GM12891 (cell line): ENCODE results near the gene BAIAP2.

Experiments
- DNase-seq: peaks from one replicate; pipeline ENCODE4 v3.0.0; 2011; ENCODE audit warnings: low spot score; ENCODE audit not compliant: insufficient read length
- FAIRE-seq: peaks from 2 replicates; lab custom pipeline; 2011; peaks lifted over from hg19 to GRCh38; lab: Jason Lieb, UNC
- PAX5 ChIP-seq: IDR thresholded peaks from 2 replicates; pipeline ENCODE4 v1.6.1; 2011; ENCODE audit warnings: low read length, moderate library complexity, mild to moderate bottlenecking; ENCODE audit not compliant: insufficient read depth, severe bottlenecking
- POLR2A ChIP-seq: IDR thresholded peaks from 2 replicates; pipeline ENCODE4 v1.6.1; 2011; ENCODE audit warnings: low read depth, low read length, control low read depth
- POLR2AphosphoS5 ChIP-seq: IDR thresholded peaks from 2 replicates; pipeline ENCODE4 v1.6.1; 2011; ENCODE audit warnings: low read depth, low read length, control low read depth
- POU2F2 ChIP-seq: IDR thresholded peaks from 2 replicates; pipeline ENCODE4 v1.6.1; 2011; ENCODE audit warnings: low read depth, mild to moderate bottlenecking, control low read depth, low read length, moderate library complexity
- SPI1 ChIP-seq: IDR thresholded peaks from 2 replicates; pipeline ENCODE4 v1.6.1; 2011; ENCODE audit warnings: low read depth, low read length, control low read depth
- TAF1 ChIP-seq: IDR thresholded peaks from 2 replicates; pipeline ENCODE4 v1.6.1; 2011; ENCODE audit warnings: low read depth, low read length, control low read depth

BAIAP2 gene

GRCh38 chr17:81085420-81085911 lies 50.5 kb downstream of the BAIAP2 start:
- TF ChIP-seq TAF1 = no peak
- TF ChIP-seq POLR2A = no peak
- TF ChIP-seq PAX5 = no peak
- no peak for TF ChIP-seq POLR2AphosphoS5
- TF ChIP-seq SPI1 = no peak
- no peak for TF ChIP-seq POU2F2
- no peak for DNase-seq
- no peak for FAIRE-seq

DNA sequence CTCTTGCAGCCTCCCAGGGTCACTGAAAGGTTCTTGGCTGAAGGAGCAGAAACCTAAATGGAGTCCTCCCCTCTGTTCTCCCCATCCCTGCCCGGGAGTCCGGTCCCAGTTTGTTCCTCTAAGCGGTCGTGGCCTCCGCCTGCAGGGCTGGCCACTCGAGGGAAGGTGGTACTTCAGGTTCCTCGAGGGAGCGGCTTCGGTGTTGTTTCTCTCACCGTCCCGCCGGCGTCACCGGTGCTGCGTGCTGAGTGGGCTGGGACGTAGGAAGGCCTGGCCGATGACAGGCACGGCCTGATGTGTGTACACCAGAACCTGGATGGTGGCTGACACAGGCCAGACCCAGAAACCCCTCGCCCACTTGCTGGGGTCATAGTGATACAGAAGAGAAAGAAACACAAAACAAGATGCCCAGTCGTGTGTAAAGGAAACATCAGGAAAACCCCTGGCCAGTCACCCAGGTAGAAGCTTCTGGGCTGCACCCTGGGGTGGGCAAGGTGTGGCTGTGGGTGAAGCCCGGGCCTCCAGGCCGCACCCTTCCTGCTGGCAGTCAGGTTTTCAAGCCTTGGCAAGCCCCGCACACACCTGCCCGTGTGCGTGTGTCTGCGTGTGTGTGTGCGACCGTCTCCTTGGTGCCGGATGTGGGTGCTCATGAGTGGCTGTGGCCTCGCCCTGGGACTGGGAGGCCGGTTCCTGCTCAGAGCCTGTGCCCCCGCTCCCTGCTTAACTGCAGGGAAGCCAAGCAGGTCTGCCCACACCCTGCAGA lies 52.0 kb downstream of the BAIAP2 start:
- DNase-seq = no peak
- no peak for FAIRE-seq
- no peak for TF ChIP-seq POLR2A
- TF ChIP-seq POLR2AphosphoS5 = no peak
- no peak for TF ChIP-seq SPI1
- no peak for TF ChIP-seq PAX5
- TF ChIP-seq POU2F2 = no peak
- no peak for TF ChIP-seq TAF1

DNA sequence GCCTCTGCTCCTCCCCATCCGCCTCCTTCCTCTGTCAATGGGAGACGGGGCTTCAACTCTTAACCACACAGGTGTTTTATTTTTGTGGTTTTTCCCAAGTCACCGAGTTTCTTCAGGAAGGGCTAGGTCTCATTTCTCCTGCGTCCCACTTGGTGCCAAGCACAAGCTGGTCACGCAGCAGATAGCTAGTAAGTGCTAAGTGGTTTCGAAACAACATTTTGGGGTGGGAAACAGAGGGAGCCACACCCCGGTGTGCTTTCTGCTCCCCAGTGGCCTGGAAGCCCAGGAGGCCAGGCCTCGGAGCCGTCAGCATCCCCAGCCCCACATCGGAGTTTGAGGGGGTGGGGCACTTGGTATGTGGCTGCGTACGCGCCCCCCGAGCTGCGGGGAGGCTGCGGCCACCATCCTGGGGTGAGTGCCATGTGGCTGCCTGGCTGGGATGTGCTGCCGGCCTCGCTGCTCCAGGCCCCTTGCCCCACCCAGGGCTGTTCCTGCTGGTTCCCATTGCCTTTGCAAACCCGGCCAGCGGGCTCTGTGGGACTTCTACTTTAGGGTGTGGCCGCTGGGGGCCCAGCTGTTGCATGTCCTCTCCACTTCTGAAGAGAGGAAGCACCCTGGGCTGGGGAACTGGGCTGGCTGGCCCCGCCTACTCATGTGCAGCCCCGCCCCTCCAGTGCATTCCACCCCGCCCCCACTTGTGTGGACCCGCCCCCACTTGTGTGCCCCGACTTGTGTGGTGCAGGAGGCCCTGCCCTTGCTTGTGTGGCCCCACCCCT lies 55.6 kb downstream of the BAIAP2 start:
- FAIRE-seq = no peak
- peak; percentile 65 for DNase-seq
- TF ChIP-seq POLR2A = no peak
- TF ChIP-seq TAF1 = no peak
- TF ChIP-seq POLR2AphosphoS5 = no peak
- TF ChIP-seq PAX5 = no peak
- TF ChIP-seq POU2F2 = no peak
- no peak for TF ChIP-seq SPI1

DNA sequence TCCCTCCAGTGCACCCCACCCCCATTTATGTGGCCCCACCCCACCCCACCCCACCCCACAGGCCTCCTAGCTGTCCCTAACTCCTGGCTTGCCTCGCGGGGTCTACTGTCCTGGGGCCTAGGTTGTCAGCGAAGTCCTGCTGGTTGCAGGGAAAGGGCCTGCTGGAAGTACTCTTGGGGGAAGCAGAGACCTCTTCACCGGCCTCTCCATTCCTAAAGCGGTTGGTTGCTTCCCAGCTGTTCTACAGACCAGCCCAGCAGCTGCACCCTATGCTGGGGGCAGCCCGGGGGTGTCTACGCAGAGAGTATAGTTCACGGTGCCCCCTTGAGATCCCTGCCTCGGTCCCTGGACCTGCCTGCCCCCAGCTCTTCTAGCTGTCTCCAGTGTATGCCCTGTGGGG lies 56.2 kb downstream of the BAIAP2 start:
- DNase-seq (no peak), FAIRE-seq (no peak)
- no peak for TF ChIP-seq PAX5
- TF ChIP-seq POU2F2 = no peak
- no peak for TF ChIP-seq POLR2A
- TF ChIP-seq TAF1 = no peak
- TF ChIP-seq SPI1 = no peak
- TF ChIP-seq POLR2AphosphoS5 = no peak

GRCh38 chr17:81091774-81092517 lies 57.0 kb downstream of the BAIAP2 start:
- no peak for FAIRE-seq
- DNase-seq = no peak
- no peak for TF ChIP-seq POU2F2
- TF ChIP-seq SPI1 = no peak
- TF ChIP-seq POLR2AphosphoS5 = no peak

- DNase-seq = no peak
- FAIRE-seq = no peak
- TF ChIP-seq TAF1 (no peak), POU2F2 (no peak)
These were observed 57.7 kb downstream of the BAIAP2 start for GRCh38 chr17:81092518-81093095.

DNA sequence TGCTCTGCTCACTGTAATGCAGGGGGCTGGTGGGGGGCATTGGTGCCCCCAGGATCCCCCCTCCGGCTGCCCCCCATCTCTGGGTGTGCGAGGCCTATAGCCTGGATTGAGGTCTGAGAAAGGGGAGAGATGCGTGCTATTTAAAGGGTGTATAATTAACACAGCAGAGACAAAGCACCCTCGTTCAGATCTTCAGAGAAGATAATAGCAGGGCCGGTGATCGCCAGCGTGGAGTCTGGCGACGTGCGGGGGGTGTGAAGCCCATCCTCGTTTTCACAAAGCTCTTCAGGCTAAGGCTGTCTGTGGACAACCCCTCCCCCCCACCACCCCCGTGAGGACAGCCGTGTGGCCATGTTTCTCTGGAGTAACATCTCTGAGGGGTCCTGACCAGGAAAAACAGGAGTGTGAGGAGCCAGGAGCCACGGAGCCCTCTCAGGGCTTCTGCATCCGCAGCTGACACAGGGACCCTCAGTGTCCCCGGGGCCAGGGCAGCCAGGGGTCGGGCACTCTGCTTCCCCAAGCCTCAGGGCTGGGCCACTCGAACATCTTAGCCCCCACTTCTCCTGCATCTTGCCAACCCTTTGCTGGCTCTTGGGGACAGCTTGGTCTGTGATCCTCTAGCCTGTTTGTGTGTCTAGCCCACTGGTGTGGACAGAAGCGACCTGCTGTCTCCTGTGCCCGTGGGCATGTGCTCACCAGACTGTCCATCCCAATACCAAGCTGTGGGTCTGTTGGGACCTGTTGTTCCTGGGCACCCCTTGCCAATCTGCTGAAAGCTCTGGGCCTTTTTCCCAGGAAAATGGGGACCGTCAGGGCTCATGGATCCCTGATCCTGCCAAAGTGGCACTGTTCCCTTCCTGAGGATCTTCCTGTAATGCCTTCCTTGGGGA lies 58.9 kb downstream of the BAIAP2 start:
- FAIRE-seq (no peak), DNase-seq (no peak)
- no peak for TF ChIP-seq PAX5
- no peak for TF ChIP-seq POLR2A
- no peak for TF ChIP-seq POU2F2
- no peak for TF ChIP-seq POLR2AphosphoS5
- TF ChIP-seq TAF1 = no peak

DNA sequence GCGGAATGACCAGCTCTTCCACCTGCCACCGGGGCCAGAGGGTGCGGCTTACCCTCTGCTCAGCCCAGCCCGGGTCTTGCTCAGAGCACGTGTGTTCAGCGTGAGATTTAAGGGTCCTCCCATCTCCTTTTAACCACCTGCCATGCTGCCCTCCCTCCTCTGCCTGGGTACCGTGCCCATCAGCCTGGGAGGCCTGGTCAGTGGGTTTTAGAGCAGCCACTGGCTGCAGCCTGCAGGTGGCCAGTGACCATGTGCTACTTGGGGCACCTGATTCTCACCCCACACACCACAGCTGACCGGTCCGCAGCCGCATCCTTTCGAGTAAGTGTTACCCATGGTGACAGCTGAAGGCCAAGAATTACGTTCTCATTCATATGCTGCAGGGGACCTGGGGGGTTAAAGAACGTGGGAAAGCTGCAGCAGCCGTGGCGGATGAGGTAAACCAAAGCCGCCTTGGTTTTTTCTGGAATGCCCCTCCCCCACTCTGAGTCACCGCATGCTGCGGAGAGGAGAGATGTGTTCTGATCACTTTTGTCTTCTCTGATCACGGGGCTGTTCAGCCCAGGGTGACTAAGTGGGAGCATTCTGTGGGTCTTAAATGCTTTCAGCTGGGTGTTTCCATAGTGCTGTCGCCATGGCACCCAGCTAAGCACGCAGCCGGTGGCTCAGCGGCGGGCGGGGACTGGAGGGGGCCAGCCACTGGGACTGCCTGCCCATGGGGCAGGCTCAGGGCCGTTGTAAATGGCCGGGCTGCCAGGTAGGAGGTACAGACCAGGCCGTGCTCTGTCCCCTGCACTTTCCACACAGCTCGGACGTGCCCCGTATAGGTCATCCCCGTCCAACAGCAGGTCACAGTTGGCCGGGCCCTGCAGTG lies 59.8 kb downstream of the BAIAP2 start:
- TF ChIP-seq POU2F2 (no peak), TAF1 (no peak), SPI1 (no peak), POLR2A (no peak), PAX5 (no peak), POLR2AphosphoS5 (no peak)
- DNase-seq (no peak), FAIRE-seq (no peak)
